Measurements from ENCODE around the gene TFB1M. TPM values are rescaled to one million over a fixed set of nuclear protein-coding genes. Genes with fewer than 3 reads are reported as not detected.

TFB1M gene
- polyA plus RNA-seq, 2 donors: 10.6 to 13.3 TPM

GRCh38 chr6:155310596-155310995 lies 3.7 kb downstream of the TFB1M start:
- Histone ChIP-seq H3K4me3 (ENCODE audit: low read depth in 1 of 2, low read length in 2 of 2) (no peak overlapping the region), H3K27ac (ENCODE audit: low read depth in 2 of 2, low read length in 1 of 2) (no peak overlapping the region), H3K9me3 (ENCODE audit: control insufficient read depth in 2 of 2, insufficient read depth in 1 of 2, low read depth in 1 of 2, low read length in 1 of 2) (no peaks in the 10 kb centered on the region), H3K4me1 (ENCODE audit: control insufficient read depth in 2 of 2, insufficient read depth in 2 of 2, low read length in 1 of 2) (no peaks in the 10 kb centered on the region), H3K36me3 (ENCODE audit: control insufficient read depth in 2 of 2, insufficient read depth in 2 of 2, low read length in 1 of 2) (no peaks in the 10 kb centered on the region), H3K27me3 (ENCODE audit: control insufficient read depth in 1 of 2, insufficient read depth in 2 of 2, low read length in 2 of 2) (no peaks in the 10 kb centered on the region)
- 21 to 43% methylated on average over 2 of the region's 2 CpGs for WGBS, 2 donors

GRCh38 chr6:155309150-155309549 lies 5.1 kb downstream of the TFB1M start:
- Histone ChIP-seq H3K27ac (ENCODE audit: low read depth in 2 of 2, low read length in 1 of 2) (no peak overlapping the region), H3K36me3 (ENCODE audit: control insufficient read depth in 2 of 2, insufficient read depth in 2 of 2, low read length in 1 of 2) (no peaks in the 10 kb centered on the region), H3K4me3 (ENCODE audit: low read depth in 1 of 2, low read length in 2 of 2) (no peak overlapping the region), H3K9me3 (ENCODE audit: control insufficient read depth in 2 of 2, insufficient read depth in 1 of 2, low read depth in 1 of 2, low read length in 1 of 2) (no peaks in the 10 kb centered on the region), H3K27me3 (ENCODE audit: control insufficient read depth in 1 of 2, insufficient read depth in 2 of 2, low read length in 2 of 2) (no peaks in the 10 kb centered on the region), H3K4me1 (ENCODE audit: control insufficient read depth in 2 of 2, insufficient read depth in 2 of 2, low read length in 1 of 2) (no peaks in the 10 kb centered on the region)
- 78 to 93% methylated on average over 4 of the region's 4 CpGs for WGBS, 2 donors

GRCh38 chr6:155306958-155307357 lies 7.3 kb downstream of the TFB1M start:
- no peak overlapping the region for H3K27ac ChIP-seq (ENCODE audit: low read depth in 2 of 2, low read length in 1 of 2)
- no peaks in the 10 kb centered on the region for H3K9me3 ChIP-seq (ENCODE audit: control insufficient read depth in 2 of 2, insufficient read depth in 1 of 2, low read depth in 1 of 2, low read length in 1 of 2)
- H3K27me3 ChIP-seq (ENCODE audit: control insufficient read depth in 1 of 2, insufficient read depth in 2 of 2, low read length in 2 of 2): no peaks in the 10 kb centered on the region
- 79% methylated on average over 2 of the region's 2 CpGs for WGBS, 2 donors
- H3K36me3 ChIP-seq (ENCODE audit: control insufficient read depth in 2 of 2, insufficient read depth in 2 of 2, low read length in 1 of 2): no peaks in the 10 kb centered on the region
- H3K4me3 ChIP-seq (ENCODE audit: low read depth in 1 of 2, low read length in 2 of 2): no peak overlapping the region
- no peaks in the 10 kb centered on the region for H3K4me1 ChIP-seq (ENCODE audit: control insufficient read depth in 2 of 2, insufficient read depth in 2 of 2, low read length in 1 of 2)

- Histone ChIP-seq H3K4me1 (ENCODE audit: control insufficient read depth in 2 of 2, insufficient read depth in 2 of 2, low read length in 1 of 2) (no peaks in the 10 kb centered on the region), H3K9me3 (ENCODE audit: control insufficient read depth in 2 of 2, insufficient read depth in 1 of 2, low read depth in 1 of 2, low read length in 1 of 2) (no peaks in the 10 kb centered on the region), H3K4me3 (ENCODE audit: low read depth in 1 of 2, low read length in 2 of 2) (no peak overlapping the region), H3K27ac (ENCODE audit: low read depth in 2 of 2, low read length in 1 of 2) (no peak overlapping the region), H3K36me3 (ENCODE audit: control insufficient read depth in 2 of 2, insufficient read depth in 2 of 2, low read length in 1 of 2) (peaks cover 0 to 3% of the 10 kb centered on the region in 2 donors), H3K27me3 (ENCODE audit: control insufficient read depth in 1 of 2, insufficient read depth in 2 of 2, low read length in 2 of 2) (no peaks in the 10 kb centered on the region)
- 59 to 71% methylated on average over 4 of the region's 4 CpGs for WGBS, 2 donors
Measured at GRCh38 chr6:155303361-155303870, 10.9 kb downstream of the TFB1M start.

- H3K4me1 ChIP-seq (ENCODE audit: control insufficient read depth in 2 of 2, insufficient read depth in 2 of 2, low read length in 1 of 2): no peaks in the 10 kb centered on the region
- WGBS, 2 donors: 94 to 97% methylated on average over 2 of the region's 2 CpGs
- H3K9me3 ChIP-seq (ENCODE audit: control insufficient read depth in 2 of 2, insufficient read depth in 1 of 2, low read depth in 1 of 2, low read length in 1 of 2): no peaks in the 10 kb centered on the region
- no peak overlapping the region for H3K4me3 ChIP-seq (ENCODE audit: low read depth in 1 of 2, low read length in 2 of 2)
- no peak overlapping the region for H3K27ac ChIP-seq (ENCODE audit: low read depth in 2 of 2, low read length in 1 of 2)
- H3K27me3 ChIP-seq (ENCODE audit: control insufficient read depth in 1 of 2, insufficient read depth in 2 of 2, low read length in 2 of 2): no peaks in the 10 kb centered on the region
- H3K36me3 ChIP-seq (ENCODE audit: control insufficient read depth in 2 of 2, insufficient read depth in 2 of 2, low read length in 1 of 2): peaks cover 0 to 3% of the 10 kb centered on the region in 2 donors
Measured at GRCh38 chr6:155301867-155302266, 12.4 kb downstream of the TFB1M start.

GRCh38 chr6:155297669-155298068 lies 16.6 kb downstream of the TFB1M start:
- WGBS, 2 donors: 88 to 94% methylated on average over 3 of the region's 3 CpGs

GRCh38 chr6:155292711-155293110 lies 21.6 kb downstream of the TFB1M start:
- no peaks in the 10 kb centered on the region for H3K27me3 ChIP-seq (ENCODE audit: control insufficient read depth in 1 of 2, insufficient read depth in 2 of 2, low read length in 2 of 2)
- H3K9me3 ChIP-seq (ENCODE audit: control insufficient read depth in 2 of 2, insufficient read depth in 1 of 2, low read depth in 1 of 2, low read length in 1 of 2): no peaks in the 10 kb centered on the region
- no peaks in the 10 kb centered on the region for H3K4me1 ChIP-seq (ENCODE audit: control insufficient read depth in 2 of 2, insufficient read depth in 2 of 2, low read length in 1 of 2)
- no peak overlapping the region for H3K4me3 ChIP-seq (ENCODE audit: low read depth in 1 of 2, low read length in 2 of 2)
- no peak overlapping the region for H3K27ac ChIP-seq (ENCODE audit: low read depth in 2 of 2, low read length in 1 of 2)
- peaks cover 6 to 8% of the 10 kb centered on the region in 2 donors for H3K36me3 ChIP-seq (ENCODE audit: control insufficient read depth in 2 of 2, insufficient read depth in 2 of 2, low read length in 1 of 2)
- 72 to 77% methylated on average over 5 of the region's 5 CpGs for WGBS, 2 donors

More at GRCh38 chr6:155297669-155298068, 16.6 kb downstream of the TFB1M start:
- no peaks in the 10 kb centered on the region for H3K27me3 ChIP-seq (ENCODE audit: control insufficient read depth in 1 of 2, insufficient read depth in 2 of 2, low read length in 2 of 2)
- H3K4me3 ChIP-seq (ENCODE audit: low read depth in 1 of 2, low read length in 2 of 2): no peak overlapping the region
- H3K36me3 ChIP-seq (ENCODE audit: control insufficient read depth in 2 of 2, insufficient read depth in 2 of 2, low read length in 1 of 2): peaks cover 2 to 3% of the 10 kb centered on the region in 2 donors
- no peaks in the 10 kb centered on the region for H3K4me1 ChIP-seq (ENCODE audit: control insufficient read depth in 2 of 2, insufficient read depth in 2 of 2, low read length in 1 of 2)
- no peaks in the 10 kb centered on the region for H3K9me3 ChIP-seq (ENCODE audit: control insufficient read depth in 2 of 2, insufficient read depth in 1 of 2, low read depth in 1 of 2, low read length in 1 of 2)
- no peak overlapping the region for H3K27ac ChIP-seq (ENCODE audit: low read depth in 2 of 2, low read length in 1 of 2)

- H3K27me3 ChIP-seq (ENCODE audit: control insufficient read depth in 1 of 2, insufficient read depth in 2 of 2, low read length in 2 of 2): no peaks in the 10 kb centered on the region
- peaks cover 3 to 9% of the 10 kb centered on the region in 2 donors for H3K36me3 ChIP-seq (ENCODE audit: control insufficient read depth in 2 of 2, insufficient read depth in 2 of 2, low read length in 1 of 2)
- WGBS, 2 donors: 88 to 91% methylated on average over 3 of the region's 3 CpGs
- no peaks in the 10 kb centered on the region for H3K4me1 ChIP-seq (ENCODE audit: control insufficient read depth in 2 of 2, insufficient read depth in 2 of 2, low read length in 1 of 2)
- H3K27ac ChIP-seq (ENCODE audit: low read depth in 2 of 2, low read length in 1 of 2): no peak overlapping the region
- H3K9me3 ChIP-seq (ENCODE audit: control insufficient read depth in 2 of 2, insufficient read depth in 1 of 2, low read depth in 1 of 2, low read length in 1 of 2): no peaks in the 10 kb centered on the region
- no peak overlapping the region for H3K4me3 ChIP-seq (ENCODE audit: low read depth in 1 of 2, low read length in 2 of 2)
Measured at GRCh38 chr6:155291291-155291690, 23.0 kb downstream of the TFB1M start.

GRCh38 chr6:155290491-155290890 lies 23.8 kb downstream of the TFB1M start:
- no peaks in the 10 kb centered on the region for H3K9me3 ChIP-seq (ENCODE audit: control insufficient read depth in 2 of 2, insufficient read depth in 1 of 2, low read depth in 1 of 2, low read length in 1 of 2)
- H3K27me3 ChIP-seq (ENCODE audit: control insufficient read depth in 1 of 2, insufficient read depth in 2 of 2, low read length in 2 of 2): no peaks in the 10 kb centered on the region
- H3K4me1 ChIP-seq (ENCODE audit: control insufficient read depth in 2 of 2, insufficient read depth in 2 of 2, low read length in 1 of 2): no peaks in the 10 kb centered on the region
- peaks cover 3 to 9% of the 10 kb centered on the region in 2 donors for H3K36me3 ChIP-seq (ENCODE audit: control insufficient read depth in 2 of 2, insufficient read depth in 2 of 2, low read length in 1 of 2)
- H3K4me3 ChIP-seq (ENCODE audit: low read depth in 1 of 2, low read length in 2 of 2): no peak overlapping the region
- WGBS, 2 donors: 93 to 94% methylated on average over 5 of the region's 5 CpGs
- no peak overlapping the region for H3K27ac ChIP-seq (ENCODE audit: low read depth in 2 of 2, low read length in 1 of 2)

- H3K27me3 ChIP-seq (ENCODE audit: control insufficient read depth in 1 of 2, insufficient read depth in 2 of 2, low read length in 2 of 2): no peaks in the 10 kb centered on the region
- peaks cover 3 to 11% of the 10 kb centered on the region in 2 donors for H3K36me3 ChIP-seq (ENCODE audit: control insufficient read depth in 2 of 2, insufficient read depth in 2 of 2, low read length in 1 of 2)
- no peak overlapping the region for H3K4me3 ChIP-seq (ENCODE audit: low read depth in 1 of 2, low read length in 2 of 2)
- H3K9me3 ChIP-seq (ENCODE audit: control insufficient read depth in 2 of 2, insufficient read depth in 1 of 2, low read depth in 1 of 2, low read length in 1 of 2): no peaks in the 10 kb centered on the region
- no peaks in the 10 kb centered on the region for H3K4me1 ChIP-seq (ENCODE audit: control insufficient read depth in 2 of 2, insufficient read depth in 2 of 2, low read length in 1 of 2)
- no peak overlapping the region for H3K27ac ChIP-seq (ENCODE audit: low read depth in 2 of 2, low read length in 1 of 2)
- 83 to 88% methylated on average over 2 of the region's 2 CpGs for WGBS, 2 donors
Measured at GRCh38 chr6:155287762-155288161, 26.5 kb downstream of the TFB1M start.

All from esophagus (tissue), 2 donors.